HPDE6-E6E7 (cell line): Measurements from ENCODE around the gene PLD2.
"Not testable (repeated sequence)": the region's sequence is repeated elsewhere in the genome, so short reads cannot be mapped to it uniquely, and the experiment has no call there.

Source experiments
- DNase-seq: peaks from one replicate; pipeline ENCODE4 v3.0.0; 2011; ENCODE audit warnings: missing footprints; ENCODE audit errors: extremely low spot score

Gene PLD2

GRCh38 chr17:4856937-4857314, 50.0 kb downstream of the PLD2 start:
- DNase-seq, result no peak

GRCh38 chr17:4857347-4857746, 50.4 kb downstream of the PLD2 start:
- DNase-seq, result not testable (repeated sequence)

GRCh38 chr17:4858068-4858881, 51.3 kb downstream of the PLD2 start:
- no peak for DNase-seq

GRCh38 chr17:4858882-4859260, 51.9 kb downstream of the PLD2 start:
- DNase-seq, result peak; percentile 93

GRCh38 chr17:4859816-4860625, 53.1 kb downstream of the PLD2 start:
- no peak for DNase-seq

- DNase-seq, result no peak
These were observed 53.7 kb downstream of the PLD2 start for GRCh38 chr17:4860651-4861050.

- no peak for DNase-seq
These were observed 54.1 kb downstream of the PLD2 start for GRCh38 chr17:4861052-4861451.

GRCh38 chr17:4862720-4863119, 55.8 kb downstream of the PLD2 start:
- no peak for DNase-seq

- no peak for DNase-seq
These were observed 56.4 kb downstream of the PLD2 start for GRCh38 chr17:4863321-4863720.

GRCh38 chr17:4867535-4867934, 60.6 kb downstream of the PLD2 start:
- DNase-seq, result not testable (repeated sequence)

GRCh38 chr17:4869058-4869998, 62.4 kb downstream of the PLD2 start:
- not testable (repeated sequence) for DNase-seq

GRCh38 chr17:4870855-4871254, 63.9 kb downstream of the PLD2 start:
- no peak for DNase-seq

- no peak for DNase-seq
These were observed 65.8 kb downstream of the PLD2 start for GRCh38 chr17:4872786-4873185.
